Measurements from ENCODE around the gene IQCH. TPM values are rescaled to one million over a fixed set of nuclear protein-coding genes. Genes with fewer than 3 reads are reported as not detected.
A peak's percentile ranks its signal among the peaks of the same experiment; 100 is the strongest.
"Not testable (repeated sequence)": the region's sequence is repeated elsewhere in the genome, so short reads cannot be mapped to it uniquely, and the experiment has no call there.

IQCH gene
- total RNA-seq, 1 experiment from 2014 or later: 7.0 TPM

GRCh38 chr15:67246606-67247005 is 8.0 kb upstream of the IQCH start:
- DNase-seq (ENCODE audit: low read depth): not testable (repeated sequence)

GRCh38 chr15:67248011-67248505 is 6.5 kb upstream of the IQCH start:
- DNase-seq (ENCODE audit: low read depth): no peak

- DNase-seq (ENCODE audit: low read depth): no peak
These were observed 4.8 kb upstream of the IQCH start for GRCh38 chr15:67249830-67250229.

- DNase-seq (ENCODE audit: low read depth): no peak
These were observed 3.3 kb upstream of the IQCH start for GRCh38 chr15:67251318-67251717.

GRCh38 chr15:67253101-67253500 is 1.5 kb upstream of the IQCH start:
- no peak for DNase-seq (ENCODE audit: low read depth)

GRCh38 chr15:67253549-67254237 is 893 bp upstream of the IQCH start:
- DNase-seq (ENCODE audit: low read depth): peak; percentile 28

GRCh38 chr15:67256051-67256450 is 1.5 kb downstream of the IQCH start:
- DNase-seq (ENCODE audit: low read depth): no peak

GRCh38 chr15:67258412-67258811 is 3.8 kb downstream of the IQCH start:
- DNase-seq (ENCODE audit: low read depth): not testable (repeated sequence)

GRCh38 chr15:67259379-67259778 is 4.8 kb downstream of the IQCH start:
- no peak for DNase-seq (ENCODE audit: low read depth)

- DNase-seq (ENCODE audit: low read depth): no peak
These were observed 5.2 kb downstream of the IQCH start for GRCh38 chr15:67259806-67260205.

- DNase-seq (ENCODE audit: low read depth): no peak
These were observed 12.3 kb downstream of the IQCH start for GRCh38 chr15:67266870-67267269.

GRCh38 chr15:67267440-67267839 is 12.9 kb downstream of the IQCH start:
- no peak for DNase-seq (ENCODE audit: low read depth)

- DNase-seq (ENCODE audit: low read depth): no peak
These were observed 13.7 kb downstream of the IQCH start for GRCh38 chr15:67267951-67268941.

- no peak for DNase-seq (ENCODE audit: low read depth)
These were observed 19.6 kb downstream of the IQCH start for GRCh38 chr15:67274236-67274635.

GRCh38 chr15:67276666-67277065 is 22.1 kb downstream of the IQCH start:
- no peak for DNase-seq (ENCODE audit: low read depth)

GRCh38 chr15:67280217-67280616 is 25.6 kb downstream of the IQCH start:
- DNase-seq (ENCODE audit: low read depth): no peak

GRCh38 chr15:67281714-67282113 is 27.1 kb downstream of the IQCH start:
- no peak for DNase-seq (ENCODE audit: low read depth)

GRCh38 chr15:67285625-67286024 is 31.0 kb downstream of the IQCH start:
- not testable (repeated sequence) for DNase-seq (ENCODE audit: low read depth)

GRCh38 chr15:67286400-67286799 is 31.8 kb downstream of the IQCH start:
- not testable (repeated sequence) for DNase-seq (ENCODE audit: low read depth)

- DNase-seq (ENCODE audit: low read depth): no peak
These were observed 35.7 kb downstream of the IQCH start for GRCh38 chr15:67290319-67290718.

- DNase-seq (ENCODE audit: low read depth): no peak
These were observed 41.6 kb downstream of the IQCH start for GRCh38 chr15:67296188-67296587.

- DNase-seq (ENCODE audit: low read depth): no peak
These were observed 42.1 kb downstream of the IQCH start for GRCh38 chr15:67296684-67297083.

All from RPMI7951 (cell line).